ENCODE results near the gene EDIL3. TPM values are rescaled to one million over a fixed set of nuclear protein-coding genes. Genes with fewer than 3 reads are reported as not detected.

The EDIL3 gene
- polyA plus RNA-seq, 1 donor (not counting 4 experiments of a cell fraction or from before 2014, with no cell fraction given): 0.34 TPM

- Histone ChIP-seq H3K4me3 (ENCODE audit: control insufficient read depth in 2 of 3, extremely low read depth in 1 of 3, insufficient read depth in 2 of 3, low read depth in 1 of 3, low read length in 3 of 3) (no peak overlapping the region), H3K9ac (ENCODE audit: control insufficient read depth, extremely low read depth, insufficient read depth, low read length) (no peak overlapping the region), H3K9me1 (ENCODE audit: control insufficient read depth, extremely low read depth, insufficient read depth, low read length) (no peaks in the 10 kb centered on the region), H3K27ac (ENCODE audit: control insufficient read depth, insufficient read depth, low read length) (no peak overlapping the region), H3K27me3 (ENCODE audit: control insufficient read depth, extremely low read depth, insufficient read depth, low read length) (no peaks in the 10 kb centered on the region), H3K79me2 (ENCODE audit: control insufficient read depth, insufficient read depth, low read length) (no peaks in the 10 kb centered on the region), H3K4me1 (ENCODE audit: control insufficient read depth, extremely low read depth, insufficient read depth, low read length) (no peaks in the 10 kb centered on the region), H3K9me3 (ENCODE audit: control insufficient read depth, low read depth, low read length) (no peaks in the 10 kb centered on the region), H3K4me2 (ENCODE audit: control insufficient read depth, extremely low read depth, insufficient read depth, low read depth, low read length) (no peak overlapping the region), H3K36me3 (ENCODE audit: control insufficient read depth in 2 of 2, extremely low read depth in 1 of 2, insufficient read depth in 2 of 2, low read length in 2 of 2) (no peaks in the 10 kb centered on the region), H2AFZ (ENCODE audit: control insufficient read depth, low read length) (no peak overlapping the region), H4K20me1 (ENCODE audit: control insufficient read depth, extremely low read depth, insufficient read depth, low read length) (no peaks in the 10 kb centered on the region)
- TF ChIP-seq EZH2 (IDR thresholded peaks at IDR 0.05; ENCODE audit: low read length) (no peak), CTCF (optimal IDR thresholded peaks at IDR 0.05 in 1 of 3, IDR thresholded peaks at IDR 0.05 in 1 of 3, conservative IDR thresholded peaks at IDR 0.05 in 1 of 3; ENCODE audit: extremely low read depth in 1 of 3, insufficient read depth in 2 of 3, low read length in 3 of 3) (no peak)
- DNase-seq (ENCODE audit: low read depth, low spot score) (no peak), FAIRE-seq (no peak)
- dilution Hi-C loops (cut with MboI; ENCODE audit: extremely low pct_ligation_motif_present, low sequenced_read_pairs): no loop called here
Observed at GRCh38 chr5:83931969-83932368, 452.7 kb downstream of the EDIL3 start.

GRCh38 chr5:83927140-83927733 lies 457.4 kb downstream of the EDIL3 start:
- TF ChIP-seq EZH2 (IDR thresholded peaks at IDR 0.05; ENCODE audit: low read length) (no peak), CTCF (optimal IDR thresholded peaks at IDR 0.05 in 1 of 3, IDR thresholded peaks at IDR 0.05 in 1 of 3, conservative IDR thresholded peaks at IDR 0.05 in 1 of 3; ENCODE audit: extremely low read depth in 1 of 3, insufficient read depth in 2 of 3, low read length in 3 of 3) (peak; percentile 72 to 80 (median 79))
- no peak for DNase-seq (ENCODE audit: low read depth, low spot score)
- Histone ChIP-seq H3K27ac (ENCODE audit: control insufficient read depth, insufficient read depth, low read length) (no peak overlapping the region), H3K27me3 (ENCODE audit: control insufficient read depth, extremely low read depth, insufficient read depth, low read length) (no peaks in the 10 kb centered on the region), H3K9me1 (ENCODE audit: control insufficient read depth, extremely low read depth, insufficient read depth, low read length) (no peaks in the 10 kb centered on the region), H3K79me2 (ENCODE audit: control insufficient read depth, insufficient read depth, low read length) (no peaks in the 10 kb centered on the region), H3K4me3 (ENCODE audit: control insufficient read depth in 2 of 3, extremely low read depth in 1 of 3, insufficient read depth in 2 of 3, low read depth in 1 of 3, low read length in 3 of 3) (no peak overlapping the region), H3K9ac (ENCODE audit: control insufficient read depth, extremely low read depth, insufficient read depth, low read length) (no peak overlapping the region), H2AFZ (ENCODE audit: control insufficient read depth, low read length) (no peak overlapping the region), H3K36me3 (ENCODE audit: control insufficient read depth in 2 of 2, extremely low read depth in 1 of 2, insufficient read depth in 2 of 2, low read length in 2 of 2) (no peaks in the 10 kb centered on the region), H3K9me3 (ENCODE audit: control insufficient read depth, low read depth, low read length) (no peaks in the 10 kb centered on the region), H3K4me1 (ENCODE audit: control insufficient read depth, extremely low read depth, insufficient read depth, low read length) (no peaks in the 10 kb centered on the region), H3K4me2 (ENCODE audit: control insufficient read depth, extremely low read depth, insufficient read depth, low read depth, low read length) (no peak overlapping the region), H4K20me1 (ENCODE audit: control insufficient read depth, extremely low read depth, insufficient read depth, low read length) (no peaks in the 10 kb centered on the region)
- dilution Hi-C loops (cut with MboI; ENCODE audit: extremely low pct_ligation_motif_present, low sequenced_read_pairs): no loop called here
- peak; percentile 29 for FAIRE-seq

Measured in keratinocyte (primary cell).